HG02981 (cell line): ENCODE data around the gene HAS3.
"Not testable (repeated sequence)": the region's sequence is repeated elsewhere in the genome, so short reads cannot be mapped to it uniquely, and the experiment has no call there.

Source experiments
- ATAC-seq: cut with Tn5 transposase; IDR thresholded peaks from one replicate; pipeline ENCODE4 v1.9.1; 2021; ENCODE audit warnings: mild to moderate bottlenecking, moderate library complexity; ENCODE audit not compliant: unreplicated experiment

Gene HAS3

GRCh38 chr16:69141014-69141413 is 35.6 kb downstream of the HAS3 start:
- no peak for ATAC-seq

GRCh38 chr16:69141936-69142335 is 36.5 kb downstream of the HAS3 start:
- no peak for ATAC-seq

- no peak for ATAC-seq
Observed at GRCh38 chr16:69143116-69143515, 37.7 kb downstream of the HAS3 start.

GRCh38 chr16:69145658-69146057 is 40.2 kb downstream of the HAS3 start:
- ATAC-seq, result no peak

GRCh38 chr16:69149621-69150020 is 44.2 kb downstream of the HAS3 start:
- not testable (repeated sequence) for ATAC-seq

- no peak for ATAC-seq
Observed at GRCh38 chr16:69150146-69150865, 44.9 kb downstream of the HAS3 start.

- ATAC-seq, result no peak
Observed at GRCh38 chr16:69157196-69157595, 51.7 kb downstream of the HAS3 start.

- no peak for ATAC-seq
Observed at GRCh38 chr16:69160192-69160591, 54.7 kb downstream of the HAS3 start.

- no peak for ATAC-seq
Observed at GRCh38 chr16:69165584-69165983, 60.1 kb downstream of the HAS3 start.

GRCh38 chr16:69166221-69166833 is 60.9 kb downstream of the HAS3 start:
- ATAC-seq, result no peak

- no peak for ATAC-seq
Observed at GRCh38 chr16:69166946-69167930, 61.8 kb downstream of the HAS3 start.
